Activated CD8-positive, alpha-beta memory T cell treated with anti-CD3 and anti-CD28 coated beads for 48 hours (primary cell): ENCODE data around the gene CFAP157.
"Not testable (repeated sequence)": the region's sequence is repeated elsewhere in the genome, so short reads cannot be mapped to it uniquely, and the experiment has no call there.

ENCODE experiments used
- DNase-seq, 3 experiments: peaks; one replicate each; pipeline ENCODE4 v3.0.0-alpha.2; 2020; ENCODE audit warnings: low read depth in 2 of 3, low spot score in 2 of 3

Gene CFAP157

DNA sequence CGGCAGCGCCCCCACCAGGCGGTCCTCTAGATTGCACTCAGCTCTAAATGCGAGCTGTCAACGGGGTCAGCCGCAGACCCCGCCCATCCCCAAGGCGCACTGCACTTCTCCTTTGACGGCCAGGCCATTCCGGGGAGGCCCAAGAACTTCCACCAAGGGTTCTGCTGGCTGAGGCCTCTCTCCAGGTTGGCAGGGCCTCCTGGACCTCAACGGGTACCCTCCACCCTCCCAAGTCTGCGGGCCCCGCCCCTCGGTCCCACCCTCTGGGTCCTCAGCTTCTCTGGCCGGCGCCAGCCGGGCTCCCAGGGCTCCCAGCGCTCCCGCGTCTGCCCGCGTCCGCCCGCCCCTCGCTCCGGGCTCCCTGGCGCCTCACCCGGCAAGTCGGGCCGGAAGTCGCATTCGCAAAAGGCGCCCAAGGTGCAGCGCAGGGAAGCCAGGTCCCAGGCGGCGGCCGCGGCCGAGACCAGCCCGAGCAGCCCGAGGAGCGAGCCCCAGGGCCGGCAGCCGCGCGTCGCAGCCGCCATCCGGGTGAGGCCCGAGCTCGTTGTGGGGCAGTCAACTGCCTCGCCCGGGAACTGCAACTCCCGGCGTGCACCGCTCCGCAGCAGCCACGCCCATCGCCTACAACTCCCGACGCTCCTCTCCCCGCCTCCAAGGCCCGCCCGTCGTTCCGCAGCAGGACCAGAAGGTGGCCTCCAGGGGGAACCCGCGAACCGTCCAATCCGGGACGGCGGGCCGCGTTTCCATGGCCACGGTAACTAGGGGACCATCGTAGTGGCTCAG is 28.1 kb downstream of the CFAP157 start, which contains the start of gene TOR2A:
Gene TOR2A, minus strand, starts transcription at position 548 of the 783 bp plus-strand sequence. Its CDS starts 24 bp downstream, at position 524.
- DNase-seq, result peak; percentile 95 to 97 (median 95)

DNA sequence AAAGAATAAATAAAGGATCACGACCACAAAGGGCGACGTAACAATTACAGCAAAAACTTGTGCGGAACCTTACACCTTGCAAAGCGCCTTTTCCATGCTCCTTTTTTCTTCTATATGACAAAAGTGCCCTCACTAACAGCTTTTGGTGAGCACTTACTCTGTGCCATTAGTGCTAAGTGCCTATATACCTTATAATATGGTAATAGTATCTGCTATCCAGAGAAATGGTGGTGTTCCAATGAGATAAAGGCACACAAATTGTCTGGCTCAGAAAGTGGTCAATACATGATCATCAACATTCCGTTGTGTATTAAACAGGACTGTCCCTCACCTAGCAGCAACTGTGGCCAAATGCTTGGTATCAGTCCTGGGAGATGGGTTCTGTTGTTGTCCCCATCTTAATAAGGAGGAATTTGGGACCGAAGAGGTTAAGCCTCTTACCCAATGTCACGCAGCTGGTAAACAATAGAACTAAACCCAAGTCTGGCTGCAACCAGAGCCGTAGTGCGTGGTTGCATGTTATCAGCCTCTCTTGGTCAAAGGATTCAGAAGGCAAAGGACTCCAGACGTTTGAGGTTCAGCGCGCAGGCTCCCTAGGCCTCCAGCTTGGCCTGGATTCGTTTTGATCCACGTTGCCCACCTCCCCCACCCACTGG is 28.9 kb downstream of the CFAP157 start:
- no peak for DNase-seq

DNA sequence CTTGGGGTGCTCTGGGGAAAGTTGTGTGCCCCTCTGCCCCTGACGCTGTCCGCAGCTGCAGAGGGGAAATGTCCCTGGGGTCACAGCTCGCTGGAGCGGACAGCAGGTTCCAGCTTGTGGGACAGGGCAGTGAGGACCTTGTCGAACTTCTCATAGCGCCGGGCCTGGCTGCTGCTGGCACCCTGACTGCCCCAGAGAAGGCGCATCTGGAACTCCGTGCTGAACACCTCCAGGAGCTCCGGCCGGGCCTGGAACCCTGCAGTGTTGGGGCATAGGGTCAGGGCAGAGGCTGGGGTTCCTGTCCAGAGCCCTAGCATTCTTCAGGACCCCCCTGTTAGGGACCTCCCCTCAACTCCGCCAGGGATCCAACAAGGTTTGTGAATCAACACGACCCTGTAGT is 31.9 kb downstream of the CFAP157 start:
- no peak for DNase-seq

DNA sequence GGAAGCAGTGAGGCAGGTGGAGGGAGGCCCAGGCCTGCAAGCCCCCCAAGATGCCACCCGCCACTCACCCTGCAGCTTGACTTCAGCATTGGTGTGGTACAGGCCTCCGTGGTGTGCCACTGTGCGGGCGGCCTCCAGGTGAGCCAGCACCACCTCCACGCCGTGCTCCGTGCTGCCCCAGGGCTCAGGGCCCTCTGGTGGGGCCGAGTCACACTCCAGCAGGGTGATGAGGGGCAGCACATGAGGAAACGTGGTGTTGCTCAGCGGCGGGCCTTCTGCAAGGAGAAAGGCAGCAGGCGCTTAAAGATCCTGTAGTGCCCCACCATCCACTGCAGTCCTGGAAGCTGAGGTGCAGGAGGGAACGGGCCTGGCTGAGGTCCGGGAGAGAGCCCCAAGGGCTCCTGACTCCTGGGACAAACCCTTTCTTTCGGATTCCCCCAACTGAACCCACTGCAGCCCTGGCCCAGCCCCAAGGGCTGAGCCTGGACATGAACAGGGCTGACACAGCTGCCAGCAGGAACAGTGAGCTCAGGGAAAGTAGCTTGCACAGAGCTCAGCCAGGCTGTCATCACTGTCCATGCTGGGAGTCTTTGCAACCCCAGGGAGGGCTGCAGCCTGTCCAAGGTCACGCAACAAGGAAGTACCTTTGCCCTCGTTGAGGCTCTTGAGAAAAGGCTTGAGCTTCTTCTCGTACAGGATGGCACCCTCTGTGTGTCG is 33.0 kb downstream of the CFAP157 start:
- no peak for DNase-seq

DNA sequence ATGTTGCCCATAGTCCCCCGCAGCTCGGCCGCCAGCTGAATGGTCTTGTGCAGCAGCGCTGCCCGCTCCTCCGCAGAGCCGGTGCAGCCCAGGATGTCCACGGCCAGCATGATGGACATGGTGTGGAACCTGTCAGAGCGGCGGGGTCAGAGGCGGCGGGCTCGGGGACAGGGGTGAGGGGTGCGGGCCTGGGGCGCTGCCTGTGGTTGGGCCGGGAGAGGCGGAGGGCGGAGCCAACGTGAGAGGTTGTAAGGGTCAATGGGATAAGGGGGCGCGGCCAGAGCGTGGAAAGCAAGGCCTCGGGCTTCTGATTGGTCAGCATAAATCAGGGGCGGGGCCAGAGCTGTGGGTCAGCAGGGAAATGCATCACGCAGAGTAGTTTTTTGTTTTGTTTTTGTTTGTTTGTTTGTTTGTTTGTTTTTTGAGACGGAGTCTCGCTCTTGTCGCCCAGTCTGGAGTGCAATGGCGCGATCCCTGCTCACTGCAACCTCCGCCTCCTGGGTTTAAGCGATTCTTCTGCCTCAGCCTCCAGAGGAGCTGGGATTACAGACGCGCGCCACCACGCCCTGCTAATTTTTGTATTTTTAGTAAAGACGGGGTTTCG is 35.1 kb downstream of the CFAP157 start:
- DNase-seq, result no peak

DNA sequence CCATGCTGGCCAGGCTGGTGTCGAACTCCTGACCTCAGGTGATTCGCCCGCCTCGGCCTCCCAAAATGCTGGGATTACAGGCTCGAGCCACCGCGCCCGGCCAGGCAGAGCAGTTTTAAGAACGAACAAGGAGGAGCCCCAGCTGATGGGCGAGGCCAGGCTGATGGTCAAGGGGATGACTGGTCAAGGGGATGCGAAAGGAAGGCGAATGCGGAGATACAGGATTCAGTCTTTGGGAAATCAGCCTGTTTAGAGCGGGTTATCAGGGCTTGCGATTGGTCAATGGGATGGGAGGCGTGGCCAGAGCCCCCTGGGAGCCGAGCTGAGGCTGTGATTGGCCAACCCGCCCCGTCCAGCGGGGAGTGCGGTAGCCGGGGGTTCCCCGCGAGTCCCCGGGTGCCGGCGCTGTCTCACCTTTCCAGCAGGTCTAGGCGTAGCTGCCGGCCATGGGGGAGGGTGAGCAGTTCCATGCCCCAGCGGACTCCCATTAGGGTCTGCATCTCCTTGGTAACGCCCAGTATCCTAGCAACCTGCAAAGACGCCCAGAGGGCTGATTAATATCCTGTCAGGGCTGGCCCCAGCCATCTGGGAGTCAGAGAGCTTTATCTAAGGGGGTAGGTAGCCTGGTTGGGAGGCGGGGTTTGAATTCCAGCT is 35.8 kb downstream of the CFAP157 start:
- DNase-seq, result no peak

DNA sequence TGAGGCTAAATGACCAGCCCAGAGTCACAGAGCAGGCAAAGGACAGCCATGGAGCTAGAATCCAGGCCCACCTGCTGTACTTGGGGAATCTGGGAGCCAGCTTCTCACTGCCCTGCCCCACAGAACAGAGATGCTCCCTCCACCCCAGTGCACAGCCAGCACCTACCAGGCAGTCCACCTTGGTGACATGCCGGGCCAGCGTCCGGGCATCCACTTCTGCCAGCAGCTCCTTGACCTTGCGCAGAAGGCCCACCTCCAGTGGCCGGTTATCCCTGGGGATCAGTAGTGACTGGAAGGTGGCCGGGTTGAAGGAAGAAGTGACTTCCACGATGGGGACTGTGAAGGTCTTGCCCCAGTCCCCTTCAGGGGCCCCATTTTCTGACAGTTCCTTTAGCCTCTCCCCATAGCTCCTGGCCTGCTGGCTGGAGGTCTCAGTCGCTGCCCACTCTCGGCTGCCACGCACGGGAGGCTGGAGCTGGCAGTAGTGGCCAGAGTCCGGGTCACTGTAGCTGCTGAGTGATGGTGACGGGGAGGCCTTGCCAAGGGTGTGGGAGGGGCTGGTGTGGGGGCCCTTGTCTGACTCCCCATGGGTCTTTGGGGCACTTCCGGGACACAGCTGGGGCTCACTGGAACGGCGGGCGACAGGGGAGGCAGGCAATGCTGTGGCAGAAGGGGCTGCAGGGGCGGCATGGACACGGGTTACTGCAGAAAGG is 37.8 kb downstream of the CFAP157 start:
- no peak for DNase-seq

DNA sequence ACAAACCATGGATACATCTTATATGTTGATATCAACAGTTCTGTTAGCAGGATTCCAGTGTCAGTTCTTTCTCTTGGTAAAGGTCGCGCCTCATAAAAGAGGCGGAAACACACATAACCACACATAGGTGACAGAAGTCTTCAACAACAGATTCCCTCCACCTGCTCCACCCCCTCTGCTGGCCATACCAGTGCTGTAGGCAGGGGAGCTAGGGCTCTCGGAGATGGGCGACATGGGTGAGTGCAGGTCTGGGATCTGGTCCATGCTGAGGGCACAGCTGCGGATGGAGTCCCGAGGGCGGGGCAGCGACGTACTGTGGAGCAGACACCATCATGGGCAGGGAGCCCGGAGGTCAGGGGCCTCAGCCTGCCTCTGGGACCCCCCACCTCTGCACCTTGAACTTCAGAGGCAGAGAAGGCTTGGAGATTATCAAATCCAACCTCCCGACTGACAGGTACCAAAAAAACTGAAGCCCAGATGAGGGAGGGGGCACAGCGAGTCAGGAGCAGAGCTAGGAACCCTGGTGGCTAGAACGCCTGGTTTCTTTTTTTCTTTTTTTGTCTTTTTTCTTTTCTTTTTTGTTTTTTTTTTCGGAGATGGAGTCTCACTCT is 40.3 kb downstream of the CFAP157 start:
- no peak for DNase-seq

DNA sequence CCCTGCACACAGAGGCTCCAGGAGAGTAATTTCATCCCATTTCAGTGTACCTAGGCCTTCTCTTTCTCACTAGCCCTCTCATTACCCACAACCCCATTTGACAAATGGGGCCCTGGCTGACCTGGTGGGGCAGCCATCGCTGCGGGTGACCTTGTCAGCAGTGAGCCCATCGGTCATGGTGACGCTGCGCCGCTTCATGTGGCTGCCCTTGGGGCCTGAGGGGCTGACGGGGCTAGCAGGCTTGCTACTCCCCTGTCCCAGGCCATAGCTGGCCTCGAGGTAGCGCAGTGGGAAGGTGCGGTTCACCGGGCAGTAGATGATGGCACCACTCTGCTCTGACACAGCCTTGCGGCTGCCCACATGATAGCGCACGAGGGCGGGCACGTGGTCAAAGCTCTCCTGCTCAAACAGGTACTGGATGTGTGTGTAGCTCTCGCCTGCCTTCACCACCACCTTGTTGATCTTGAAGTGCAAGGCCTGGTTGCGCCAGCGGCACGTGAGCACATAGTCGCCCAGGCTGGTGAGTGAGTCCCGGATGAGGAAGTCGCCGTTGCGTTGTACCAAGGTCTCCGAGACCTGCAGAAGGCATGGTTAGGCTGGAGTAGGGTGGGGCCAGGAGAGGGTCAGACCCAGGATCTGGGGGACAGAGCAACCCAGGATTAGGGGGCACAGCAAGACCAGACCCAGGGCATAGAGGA is 42.5 kb downstream of the CFAP157 start:
- DNase-seq, result no peak

DNA sequence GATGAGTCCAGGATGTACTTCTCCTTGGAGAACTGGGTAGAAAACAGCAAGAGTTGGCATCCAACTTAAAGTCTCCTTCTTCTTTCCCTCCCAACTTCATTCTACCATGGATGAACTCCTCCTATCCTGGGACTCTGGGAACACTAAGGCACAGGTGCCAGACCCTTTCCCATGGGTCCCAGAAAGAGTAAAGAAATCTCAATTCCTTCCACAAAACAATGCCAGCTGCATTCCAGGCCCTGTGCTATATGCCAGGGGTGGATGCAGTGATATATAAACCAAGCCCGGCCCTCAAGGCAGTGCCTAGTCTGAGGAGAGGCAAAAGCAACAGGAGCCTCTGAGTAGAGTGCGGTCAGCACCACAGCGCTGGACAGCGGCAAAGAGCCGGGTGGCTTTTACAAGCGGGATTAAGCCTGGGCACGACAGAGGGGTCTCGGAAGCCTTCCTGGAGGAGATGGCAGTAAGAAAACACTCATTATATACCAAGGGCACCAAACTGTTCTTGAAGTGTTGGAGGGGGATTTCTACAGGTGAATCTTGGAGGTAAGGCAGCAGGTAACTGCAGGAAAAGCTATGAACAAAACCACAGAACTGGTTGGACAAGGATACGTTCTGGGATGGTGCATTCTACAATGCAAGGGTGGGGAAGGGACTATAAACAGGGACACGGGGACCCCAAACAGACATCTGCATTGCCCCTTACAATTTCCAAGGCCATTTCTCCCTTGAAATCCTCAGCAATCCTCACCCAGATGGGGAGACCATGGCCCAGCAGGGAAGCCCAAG is 44.7 kb downstream of the CFAP157 start:
- DNase-seq, result no peak

DNA sequence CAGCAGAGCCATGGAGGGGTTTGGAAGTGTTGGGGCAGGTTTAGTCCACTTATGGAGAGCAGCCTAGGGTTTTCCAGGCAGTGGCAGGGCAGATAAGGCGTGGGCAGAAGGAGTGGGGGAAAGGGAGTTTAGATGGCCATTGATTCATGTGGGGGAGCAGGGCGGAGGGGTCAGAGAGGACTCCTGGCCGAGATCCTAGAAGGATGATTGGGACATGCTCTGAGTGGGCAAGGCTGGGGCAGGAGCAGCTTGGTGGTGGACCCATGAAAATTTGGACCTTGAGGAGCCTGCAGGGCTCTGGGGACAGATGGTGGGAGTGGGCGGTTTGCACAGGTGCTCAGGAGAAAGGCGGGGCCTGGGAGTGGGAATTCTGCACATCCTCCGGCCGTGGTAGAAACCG is 46.4 kb downstream of the CFAP157 start:
- DNase-seq, result no peak

DNA sequence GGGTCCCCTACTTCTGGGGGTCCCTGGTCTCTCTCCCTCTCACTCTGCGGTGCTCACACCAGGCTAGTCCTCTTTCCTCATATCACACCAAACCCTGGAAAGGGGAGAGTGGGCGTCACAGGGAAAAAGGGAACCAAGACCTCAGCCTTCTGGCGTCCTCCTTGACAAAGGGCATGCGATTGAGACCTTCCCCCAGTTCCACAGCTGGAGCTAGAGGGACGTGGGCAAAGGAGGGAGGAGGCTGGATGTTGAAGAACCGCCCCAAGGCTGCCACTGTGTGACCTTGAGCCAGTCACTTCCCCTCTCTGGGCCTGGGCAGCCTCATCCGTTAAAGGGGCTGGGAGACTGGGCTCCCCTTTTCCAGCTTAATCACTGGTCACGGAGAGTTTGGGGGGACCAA is 46.8 kb downstream of the CFAP157 start:
- DNase-seq, result no peak

DNA sequence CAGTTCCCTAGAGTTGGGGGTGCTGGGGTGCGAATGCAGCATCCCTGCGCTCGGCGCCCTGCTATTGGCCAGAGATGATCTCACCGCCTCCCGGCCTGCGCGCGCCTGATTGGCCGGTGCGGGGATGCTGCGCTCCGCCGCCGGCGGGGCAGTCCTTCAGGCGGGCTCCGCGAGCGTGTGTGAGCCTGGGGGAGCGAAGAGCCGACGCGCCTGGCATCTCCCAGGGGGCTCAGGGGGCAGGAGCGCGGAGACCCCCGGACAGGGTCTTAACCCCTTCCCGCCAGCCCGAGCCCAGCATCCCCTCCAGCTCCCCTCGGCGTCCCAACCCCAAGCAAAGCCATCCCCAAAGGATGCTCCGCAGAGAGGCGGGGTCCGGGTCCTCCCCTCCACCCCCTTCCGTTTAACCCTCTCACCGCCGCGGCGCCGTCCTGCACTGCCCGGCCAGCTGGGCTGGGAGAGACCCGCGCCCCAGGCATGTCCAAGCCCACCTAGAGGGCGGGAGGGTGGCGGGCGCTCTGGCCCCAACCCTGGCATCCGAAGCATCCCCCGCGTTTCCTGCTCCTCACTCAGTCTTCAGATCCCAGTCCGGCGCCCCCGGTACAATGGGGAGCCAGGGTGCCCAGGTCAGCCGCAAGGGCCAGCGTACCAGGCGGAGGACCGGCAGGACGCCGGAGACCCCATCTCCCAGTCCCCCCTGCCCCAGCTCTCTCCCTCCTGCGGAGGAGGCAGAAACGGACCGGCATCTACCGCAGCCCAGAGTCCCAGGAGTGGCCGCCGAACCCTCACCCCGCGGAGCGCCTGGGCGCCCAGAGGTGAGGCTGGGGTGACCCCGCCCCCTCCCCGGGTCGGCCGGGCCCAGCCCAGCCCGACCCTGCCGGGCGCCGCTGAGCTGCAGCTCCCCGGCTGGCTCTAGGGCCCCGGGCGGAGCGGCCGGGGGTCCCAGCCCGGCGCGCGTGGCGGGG is 47.6 kb downstream of the CFAP157 start:
- no peak for DNase-seq

DNA sequence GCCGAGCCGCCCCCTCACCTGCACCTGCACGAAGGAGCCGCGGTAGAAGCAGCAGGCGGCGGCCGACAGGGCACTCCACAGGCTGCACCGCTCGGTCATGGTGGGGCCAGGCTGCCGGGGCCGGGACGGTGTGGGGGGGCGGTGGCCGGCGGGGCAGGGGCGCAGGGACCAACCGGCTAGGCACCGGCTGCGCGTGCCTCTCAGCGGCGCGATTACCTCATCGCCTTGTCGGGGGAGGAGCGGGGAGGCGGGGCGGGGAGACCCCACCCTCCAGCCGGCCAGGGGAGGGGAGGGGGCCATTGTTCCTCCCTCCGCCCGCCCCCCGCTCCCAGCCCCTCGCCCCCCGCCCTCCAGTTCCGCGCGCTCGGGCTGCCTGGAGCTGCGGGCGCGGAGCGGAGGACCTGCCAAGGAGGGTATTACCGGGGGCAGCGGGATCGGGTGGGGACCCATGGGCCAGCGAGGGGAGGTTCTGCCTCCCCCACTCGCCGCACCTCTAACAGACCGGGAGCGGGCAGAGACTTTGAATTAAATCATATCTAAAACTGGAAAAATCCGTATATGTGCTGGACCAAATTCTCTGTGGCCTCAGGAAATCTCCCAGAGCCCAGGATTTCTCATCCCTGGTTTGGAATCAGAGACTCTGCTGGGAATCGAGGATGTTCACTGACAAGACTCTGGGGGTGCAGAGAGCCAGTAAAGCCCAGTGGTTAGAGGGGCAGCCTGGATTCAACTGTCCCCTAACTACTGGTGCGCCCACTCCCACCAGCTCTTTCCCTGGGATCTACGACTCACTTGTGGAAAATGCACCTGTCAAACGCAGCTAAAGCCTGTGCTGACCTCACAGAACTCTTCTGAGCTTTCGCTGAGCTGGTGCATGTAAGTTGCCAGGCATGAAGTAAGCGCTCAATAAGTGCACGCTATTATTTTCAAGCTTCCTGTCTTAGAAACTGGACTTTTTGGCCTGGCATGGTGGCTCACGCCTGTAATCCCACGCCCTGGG is 48.6 kb downstream of the CFAP157 start:
- no peak for DNase-seq

DNA sequence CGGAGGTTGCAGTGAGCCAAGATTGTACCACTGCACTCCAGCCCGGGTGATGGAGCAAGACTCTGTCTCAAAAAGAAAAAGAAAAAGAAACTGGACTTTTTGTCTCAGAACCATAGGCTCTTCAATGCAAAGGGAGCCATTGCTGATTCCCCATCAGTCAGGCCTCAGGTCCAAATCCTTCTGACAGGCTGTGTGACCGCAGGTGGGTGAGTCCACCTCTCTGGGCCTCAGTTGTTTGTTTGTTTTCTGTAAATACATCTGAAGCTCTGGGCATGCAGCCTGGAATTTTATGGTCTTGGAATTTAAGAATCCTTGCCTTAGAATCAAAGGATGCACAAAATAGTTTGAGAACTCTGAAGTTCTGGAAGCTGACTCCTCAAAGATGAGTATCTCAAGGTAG is 49.4 kb downstream of the CFAP157 start:
- no peak for DNase-seq

DNA sequence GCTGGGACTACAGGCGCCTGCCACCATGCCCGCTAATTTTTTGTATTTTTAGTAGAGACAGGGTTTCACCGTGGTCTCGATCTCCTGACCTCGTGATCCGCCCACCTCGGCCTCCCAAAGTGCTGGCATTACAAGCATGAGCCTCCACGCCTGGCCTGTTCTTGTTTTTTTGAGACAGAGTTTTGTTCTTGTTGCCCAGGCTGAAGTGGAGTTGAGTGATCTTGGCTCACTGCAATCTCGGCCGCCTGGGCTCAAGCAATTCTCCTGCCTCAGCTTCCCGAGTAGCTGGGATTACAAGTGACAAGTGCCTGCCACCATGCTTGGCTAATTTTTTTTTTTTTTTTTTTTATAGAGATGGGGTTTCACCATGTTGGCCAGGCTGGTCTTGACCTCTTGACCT is 50.0 kb downstream of the CFAP157 start:
- DNase-seq, result not testable (repeated sequence)
